Type B pancreatic cell (in vitro differentiated cells): Measurements from ENCODE around the gene EXOC3L2. TPM values are rescaled to one million over a fixed set of nuclear protein-coding genes. Genes with fewer than 3 reads are reported as not detected.

Experiments used
- DNase-seq: peaks from one replicate; pipeline ENCODE4 v3.0.0; 2021; ENCODE audit warnings: mixed read lengths; ENCODE audit not compliant: unreplicated experiment; ENCODE audit errors: extremely low spot score
- H3K27ac Mint-ChIP-seq: 2 replicates; pipeline ENCODE4 v1.8.0; 2021; ENCODE audit warnings: mild to moderate bottlenecking, mixed read lengths
- H3K27me3 Mint-ChIP-seq: 2 replicates; pipeline ENCODE4 v1.8.0; 2021; ENCODE audit warnings: mixed read lengths
- H3K36me3 Mint-ChIP-seq: 2 replicates; pipeline ENCODE4 v1.8.0; 2021; ENCODE audit warnings: mixed read lengths
- H3K4me1 Mint-ChIP-seq: one replicate; pipeline ENCODE4 v1.8.0; 2021; ENCODE audit warnings: mixed read lengths; ENCODE audit not compliant: unreplicated experiment
- H3K4me3 Mint-ChIP-seq: 2 replicates; pipeline ENCODE4 v1.8.0; 2021; ENCODE audit warnings: mild to moderate bottlenecking, mixed read lengths
- H3K9me3 Mint-ChIP-seq: 2 replicates; pipeline ENCODE4 v1.8.0; 2021; ENCODE audit warnings: mixed read lengths
- CTCF ChIP-seq: fragments of 200-600 bp; sonication (generic); conservative IDR thresholded peaks from 2 replicates; pipeline ENCODE4 v1.5.0; 2021; ENCODE audit warnings: antibody characterized with exemption, mild to moderate bottlenecking
- total RNA-seq: library from RNA; stranded (reverse); gene quantifications from 2 replicates; pipeline ENCODE4 v1.2.1, GENCODE V29; 2021; ENCODE audit warnings: low replicate concordance

Gene EXOC3L2
- total RNA-seq, 1 donor from 2014 or later: 0.60 TPM

DNA sequence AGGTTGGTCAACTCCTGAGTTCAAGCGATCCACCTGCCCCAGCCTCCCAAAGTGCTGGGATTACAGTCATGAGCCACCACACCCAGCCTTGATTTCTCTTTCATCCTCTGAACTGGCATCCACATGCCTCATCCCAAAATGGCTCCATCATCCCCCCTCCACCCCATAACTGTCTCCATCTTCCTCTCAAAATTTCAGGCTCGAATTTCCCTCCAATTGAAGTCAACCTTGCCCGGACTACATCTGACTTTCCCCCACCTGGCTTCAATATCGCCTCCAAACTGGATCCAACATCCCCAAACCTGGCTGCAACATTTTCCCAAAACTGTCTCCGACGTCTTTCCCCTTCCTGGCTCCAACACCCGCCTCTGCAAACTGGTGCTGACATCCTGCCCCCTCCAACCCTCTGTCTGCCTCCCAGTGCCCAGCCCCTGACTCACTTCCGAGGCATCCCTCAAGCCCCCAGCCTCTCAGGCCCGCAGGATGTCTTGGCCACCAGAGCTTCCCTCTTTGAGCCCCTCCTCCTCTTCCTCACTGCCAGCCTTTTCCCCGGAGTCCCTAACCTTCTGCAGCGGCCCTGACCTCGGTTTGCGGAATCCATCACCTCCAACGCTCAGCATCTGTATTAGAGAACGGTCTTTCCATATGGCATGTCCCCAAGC, 943 bp downstream of the EXOC3L2 start:
- H3K27ac Mint-ChIP-seq: no peak overlapping the region
- no peak for TF ChIP-seq CTCF
- H3K27me3 Mint-ChIP-seq: peaks cover 24% of the 10 kb centered on the region
- H3K4me3 Mint-ChIP-seq: peak overlapping the region; percentile 39
- H3K9me3 Mint-ChIP-seq: no peaks in the 10 kb centered on the region
- H3K4me1 Mint-ChIP-seq: peaks cover 11% of the 10 kb centered on the region
- DNase-seq: no peak
- H3K36me3 Mint-ChIP-seq: no peaks in the 10 kb centered on the region

- no peaks in the 10 kb centered on the region for H3K36me3 Mint-ChIP-seq
- TF ChIP-seq CTCF: no peak
- H3K9me3 Mint-ChIP-seq: no peaks in the 10 kb centered on the region
- peaks cover 11% of the 10 kb centered on the region for H3K4me1 Mint-ChIP-seq
- H3K4me3 Mint-ChIP-seq: no peak overlapping the region
- H3K27ac Mint-ChIP-seq: no peak overlapping the region
- no peak for DNase-seq
- peaks cover 27% of the 10 kb centered on the region for H3K27me3 Mint-ChIP-seq
These were observed 2.0 kb downstream of the EXOC3L2 start for GRCh38 chr19:45243144-45243732.

GRCh38 chr19:45238556-45238955, 6.7 kb downstream of the EXOC3L2 start:
- no peak for DNase-seq
- H3K27ac Mint-ChIP-seq: no peak overlapping the region
- H3K4me1 Mint-ChIP-seq: no peaks in the 10 kb centered on the region
- peaks cover 3% of the 10 kb centered on the region for H3K36me3 Mint-ChIP-seq
- TF ChIP-seq CTCF: no peak
- no peak overlapping the region for H3K4me3 Mint-ChIP-seq
- peaks cover 2% of the 10 kb centered on the region for H3K9me3 Mint-ChIP-seq
- H3K27me3 Mint-ChIP-seq: peaks cover 58% of the 10 kb centered on the region

- Mint-ChIP-seq H3K36me3 (peaks cover 7% of the 10 kb centered on the region), H3K27me3 (peaks cover 79% of the 10 kb centered on the region), H3K27ac (no peak overlapping the region), H3K4me1 (no peaks in the 10 kb centered on the region), H3K4me3 (no peak overlapping the region), H3K9me3 (peaks cover 6% of the 10 kb centered on the region)
- no peak for TF ChIP-seq CTCF
- no peak for DNase-seq
These were observed 9.7 kb downstream of the EXOC3L2 start for GRCh38 chr19:45235485-45235884.

DNA sequence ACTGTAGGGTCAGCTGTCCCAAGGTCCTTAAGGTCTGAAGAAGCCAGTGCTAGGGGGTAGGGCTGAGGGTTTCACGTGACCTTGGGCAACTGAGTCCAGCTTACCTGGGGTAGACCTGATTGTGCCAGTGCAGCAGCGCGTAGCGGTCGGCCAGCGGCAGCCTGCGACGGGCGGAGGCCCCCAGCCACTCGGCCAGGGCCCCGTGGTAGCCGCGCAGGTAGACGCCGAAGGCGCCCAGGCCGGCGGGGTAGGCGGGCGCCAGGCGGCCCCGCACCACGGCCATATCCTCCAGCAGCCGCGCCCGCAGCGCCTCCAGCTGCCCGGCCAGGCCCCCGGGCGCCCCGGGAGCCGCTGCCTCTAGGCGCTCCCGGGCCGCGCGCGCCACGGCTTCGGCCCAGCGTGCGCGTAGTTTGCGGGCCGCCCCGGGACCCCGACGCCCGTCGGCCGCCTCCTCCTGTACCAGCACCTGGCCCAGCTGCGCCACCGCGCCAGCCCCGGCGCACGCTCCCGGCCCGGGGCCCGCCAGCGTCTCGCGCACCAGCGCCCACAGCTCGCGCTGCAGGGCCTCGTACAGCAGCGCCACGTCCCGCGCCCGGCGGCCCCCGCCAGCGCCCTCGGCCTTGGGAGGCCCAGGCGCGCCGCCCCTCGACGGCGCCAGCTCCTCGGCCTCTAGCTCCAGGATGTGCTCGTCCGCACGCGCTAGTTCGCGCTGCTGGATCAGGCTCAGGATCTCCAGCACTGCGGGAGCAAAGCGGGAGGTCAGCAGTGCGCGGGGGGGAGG, 10.9 kb downstream of the EXOC3L2 start:
- TF ChIP-seq CTCF: no peak
- no peaks in the 10 kb centered on the region for H3K4me1 Mint-ChIP-seq
- H3K36me3 Mint-ChIP-seq: peaks cover 7% of the 10 kb centered on the region
- peaks cover 6% of the 10 kb centered on the region for H3K9me3 Mint-ChIP-seq
- no peak for DNase-seq
- H3K27me3 Mint-ChIP-seq: peaks cover 76% of the 10 kb centered on the region
- no peak overlapping the region for H3K27ac Mint-ChIP-seq
- H3K4me3 Mint-ChIP-seq: peak overlapping the region; percentile 17
